ENCODE data around the gene PLSCR4. TPM values are rescaled to one million over a fixed set of nuclear protein-coding genes. Genes with fewer than 3 reads are reported as not detected.
"Not testable (repeated sequence)": the region's sequence is repeated elsewhere in the genome, so short reads cannot be mapped to it uniquely, and the experiment has no call there.

PLSCR4 gene
- total and polyA plus RNA-seq, 2 donors (not counting 3 experiments of a cell fraction or from before 2014, with no cell fraction given) = 81.5 to 91.7 TPM

- POLR2A ChIA-PET = no interaction called here
- Histone ChIP-seq H3K9me1 (replicated peaks; ENCODE audit: control insufficient read depth, extremely low read depth, insufficient read depth, low read length) (no peaks in the 10 kb centered on the region), H3K27me3 (ENCODE audit: control insufficient read depth in 2 of 2, insufficient read depth in 2 of 2, low read length in 2 of 2) (no peaks in the 10 kb centered on the region), H3K4me1 (ENCODE audit: control insufficient read depth, extremely low read depth, insufficient read depth, low read length) (peaks cover 2% of the 10 kb centered on the region), H3K36me3 (ENCODE audit: control insufficient read depth in 2 of 2, extremely low read depth in 1 of 2, insufficient read depth in 2 of 2, low read length in 2 of 2) (no peaks in the 10 kb centered on the region), H3K79me2 (ENCODE audit: control insufficient read depth, insufficient read depth, low read length) (no peaks in the 10 kb centered on the region), H3K27ac (ENCODE audit: insufficient read depth, low read depth, low read length) (no peak overlapping the region), H2AFZ (ENCODE audit: low read depth, low read length) (no peak overlapping the region), H3K9ac (replicated peaks; ENCODE audit: extremely low read depth, insufficient read depth, low read length) (no peak overlapping the region), H4K20me1 (replicated peaks; ENCODE audit: control insufficient read depth, extremely low read depth, insufficient read depth, low read length) (no peaks in the 10 kb centered on the region), H3K9me3 (replicated peaks; ENCODE audit: control insufficient read depth, insufficient read depth, low read length) (no peaks in the 10 kb centered on the region), H3K4me2 (ENCODE audit: insufficient read depth, low read length) (no peak overlapping the region), H3K4me3 (replicated peaks in 1 of 3; ENCODE audit: insufficient read depth in 1 of 3, low read depth in 1 of 3, low read length in 3 of 3) (no peak overlapping the region)
- TF ChIP-seq POLR2A (IDR thresholded peaks at IDR 0.05; ENCODE audit: low read depth, low read length) = no peak
- no peak for TF ChIP-seq FOS (IDR thresholded peaks at IDR 0.05; ENCODE audit: borderline replicate concordance, insufficient read depth, low read length)
- TF ChIP-seq, protein P1, sequence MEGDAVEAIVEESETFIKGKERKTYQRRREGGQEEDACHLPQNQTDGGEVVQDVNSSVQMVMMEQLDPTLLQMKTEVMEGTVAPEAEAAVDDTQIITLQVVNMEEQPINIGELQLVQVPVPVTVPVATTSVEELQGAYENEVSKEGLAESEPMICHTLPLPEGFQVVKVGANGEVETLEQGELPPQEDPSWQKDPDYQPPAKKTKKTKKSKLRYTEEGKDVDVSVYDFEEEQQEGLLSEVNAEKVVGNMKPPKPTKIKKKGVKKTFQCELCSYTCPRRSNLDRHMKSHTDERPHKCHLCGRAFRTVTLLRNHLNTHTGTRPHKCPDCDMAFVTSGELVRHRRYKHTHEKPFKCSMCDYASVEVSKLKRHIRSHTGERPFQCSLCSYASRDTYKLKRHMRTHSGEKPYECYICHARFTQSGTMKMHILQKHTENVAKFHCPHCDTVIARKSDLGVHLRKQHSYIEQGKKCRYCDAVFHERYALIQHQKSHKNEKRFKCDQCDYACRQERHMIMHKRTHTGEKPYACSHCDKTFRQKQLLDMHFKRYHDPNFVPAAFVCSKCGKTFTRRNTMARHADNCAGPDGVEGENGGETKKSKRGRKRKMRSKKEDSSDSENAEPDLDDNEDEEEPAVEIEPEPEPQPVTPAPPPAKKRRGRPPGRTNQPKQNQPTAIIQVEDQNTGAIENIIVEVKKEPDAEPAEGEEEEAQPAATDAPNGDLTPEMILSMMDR (IDR thresholded peaks at IDR 0.05; ENCODE audit: extremely low read depth in 1 of 2, insufficient read depth in 1 of 2, low read depth in 1 of 2, low read length in 2 of 2) = no peak
- TF ChIP-seq POLR2AphosphoS5 (IDR thresholded peaks at IDR 0.05; ENCODE audit: insufficient read depth, low read depth, low read length) = no peak
- TF ChIP-seq MYC (IDR thresholded peaks at IDR 0.05; ENCODE audit: low read depth, low read length) = no peak
- no peak for TF ChIP-seq JUN (IDR thresholded peaks at IDR 0.05; ENCODE audit: borderline replicate concordance, insufficient read depth, insufficient read length, low read depth)
- TF ChIP-seq MAX (IDR thresholded peaks at IDR 0.05; ENCODE audit: insufficient read depth, insufficient read length) = no peak
- no peak for TF ChIP-seq GATA2 (IDR thresholded peaks at IDR 0.05; ENCODE audit: insufficient read depth, insufficient read length, low read depth, low read length)
- no peak for TF ChIP-seq EZH2 (IDR thresholded peaks at IDR 0.05; ENCODE audit: borderline replicate concordance, low read depth, low read length, severe bottlenecking)
- DNase-seq (ENCODE audit: low read depth, low spot score) (no peak), FAIRE-seq (no peak)
- no TSS peak for BruUV-seq (replicated peaks)
- CTCF ChIA-PET = interaction anchor here (1.2 kb wide), 1 partner anchor 70 kb away, joined by 5 read pairs; no protein-coding TSS in a partner anchor
- dilution Hi-C loops (cut with MboI; ENCODE audit: extremely low pct_ligation_motif_present, low sequenced_read_pairs) = no loop called here
- intact Hi-C loops (cut with micrococcal nuclease) = no loop called here
Observed at GRCh38 chr3:146256851-146257486, 6.1 kb upstream of the PLSCR4 start.

GRCh38 chr3:146252445-146252844, 1.5 kb upstream of the PLSCR4 start:
- H3K9me1 ChIP-seq (replicated peaks; ENCODE audit: control insufficient read depth, extremely low read depth, insufficient read depth, low read length); H2AFZ ChIP-seq (ENCODE audit: low read depth, low read length); dilution Hi-C loops (cut with MboI; ENCODE audit: extremely low pct_ligation_motif_present, low sequenced_read_pairs); H3K36me3 ChIP-seq (ENCODE audit: control insufficient read depth in 2 of 2, extremely low read depth in 1 of 2, insufficient read depth in 2 of 2, low read length in 2 of 2); intact Hi-C loops (cut with micrococcal nuclease); H3K9ac ChIP-seq (replicated peaks; ENCODE audit: extremely low read depth, insufficient read depth, low read length); DNase-seq (ENCODE audit: low read depth, low spot score); FAIRE-seq; BruUV-seq (replicated peaks); H3K4me2 ChIP-seq (ENCODE audit: insufficient read depth, low read length); H3K9me3 ChIP-seq (replicated peaks; ENCODE audit: control insufficient read depth, insufficient read depth, low read length); H3K27ac ChIP-seq (ENCODE audit: insufficient read depth, low read depth, low read length); H4K20me1 ChIP-seq (replicated peaks; ENCODE audit: control insufficient read depth, extremely low read depth, insufficient read depth, low read length); H3K27me3 ChIP-seq (ENCODE audit: control insufficient read depth in 2 of 2, insufficient read depth in 2 of 2, low read length in 2 of 2); H3K4me3 ChIP-seq (replicated peaks in 1 of 3; ENCODE audit: insufficient read depth in 1 of 3, low read depth in 1 of 3, low read length in 3 of 3); POLR2A ChIA-PET: not testable (repeated sequence)
- H3K4me1 ChIP-seq (ENCODE audit: control insufficient read depth, extremely low read depth, insufficient read depth, low read length) = peaks cover 20% of the 10 kb centered on the region
- H3K79me2 ChIP-seq (ENCODE audit: control insufficient read depth, insufficient read depth, low read length) = peaks cover 26% of the 10 kb centered on the region
- CTCF ChIA-PET = interaction anchor here (6.7 kb wide), 1 partner anchor 75 kb away, joined by 65 read pairs; no protein-coding TSS in a partner anchor
